K562 (cell line): ENCODE measurements around the gene RASGEF1C. TPM values are rescaled to one million over a fixed set of nuclear protein-coding genes. Genes with fewer than 3 reads are reported as not detected.

Experiments used
- ATF1 ChIP-seq, 2 experiments: fragments of 450-650 bp in 1 of 2; IDR thresholded peaks; 2 replicates each; pipeline ENCODE4 v1.6.1; 2016; ENCODE audit warnings: missing compliant biosample characterization in 1 of 2, missing genetic modification characterization in 1 of 2
- BHLHE40 ChIP-seq: IDR thresholded peaks from 2 replicates; pipeline ENCODE4 v1.6.1; 2011; ENCODE audit warnings: low read length, improper control_type of control experiment
- CEBPB ChIP-seq: fragments of 450-650 bp; IDR thresholded peaks from 2 replicates; pipeline ENCODE4 v1.6.1; 2016; ENCODE audit warnings: missing genetic modification characterization, missing compliant biosample characterization
- FOSL1 ChIP-seq: fragments of 200-800 bp; sonication (Bioruptor generic); conservative IDR thresholded peaks from 2 replicates; pipeline ENCODE4 v1.6.1; 2016; ENCODE audit warnings: missing genetic modification characterization, missing compliant biosample characterization
- GATAD2A ChIP-seq: fragments of 450-650 bp; IDR thresholded peaks from 2 replicates; pipeline ENCODE4 v1.6.1; 2017
- MIER1 ChIP-seq: fragments of 450-650 bp; IDR thresholded peaks from 2 replicates; pipeline ENCODE4 v1.6.1; 2016; ENCODE audit warnings: antibody characterized with exemption, mild to moderate bottlenecking, low read depth
- NFE2L1 ChIP-seq: fragments of 450-650 bp; IDR thresholded peaks from 2 replicates; pipeline ENCODE4 v1.6.1; 2016; ENCODE audit warnings: missing genetic modification characterization, low read depth, mild to moderate bottlenecking, missing compliant biosample characterization, moderate library complexity, borderline replicate concordance
- PTBP1 ChIP-seq: fragments of 200-400 bp; formaldehyde crosslinking; IDR thresholded peaks from 2 replicates; pipeline ENCODE4 v1.6.1; 2017; ENCODE audit warnings: low read depth, low read length
- RBFOX2 ChIP-seq: fragments of 200-400 bp; formaldehyde crosslinking; IDR thresholded peaks from 2 replicates; pipeline ENCODE4 v1.6.1; 2017; ENCODE audit warnings: low read depth, mild to moderate bottlenecking, low read length, moderate library complexity
- SAFB2 ChIP-seq: fragments of 200-400 bp; formaldehyde crosslinking; IDR thresholded peaks from 2 replicates; pipeline ENCODE4 v1.6.1; 2018; ENCODE audit warnings: borderline replicate concordance, low read length, low read depth, moderate library complexity; ENCODE audit not compliant: severe bottlenecking
- ZNF140 ChIP-seq: fragments of 250-450 bp; sonication (Bioruptor Pico); IDR thresholded peaks from 2 replicates; pipeline ENCODE4 v1.8.0; 2021; ENCODE audit warnings: moderate library complexity, mild to moderate bottlenecking, inconsistent platforms
- ZNF263 ChIP-seq: sonication (generic); formaldehyde crosslinking; IDR thresholded peaks from 2 replicates; pipeline ENCODE4 v1.8.0; 2022; ENCODE audit warnings: mild to moderate bottlenecking, missing genetic modification reagents, borderline replicate concordance
- polyA plus RNA-seq, 8 experiments: library from polyadenylated mRNA; depleted of rRNA in 4 of 8; stranded (reverse) in 5 of 8; unstranded in 3 of 8; fragments of >200 nt; fragmentation: Nextera tagmentation in 2 of 8; fragmentation: Illumina TruSeq in 1 of 8; extraction: Ambion mirVana in 2 of 8; extraction: Trizol in 1 of 8; gene quantifications; 2 replicates each; pipeline versions ENCODE4 v1.2.1 to v1.2.3, GENCODE V29; 2011 to 2014; ENCODE audit warnings: inconsistent platforms in 1 of 8, missing spikeins in 1 of 8
- total RNA-seq, 7 experiments: library from RNA; depleted of rRNA in 6 of 7; stranded (reverse); fragments of >200 nt in 6 of 7; fragmentation: Illumina TruSeq in 2 of 7; extraction: Trizol in 2 of 7; gene quantifications; 2 replicates each; pipeline versions ENCODE4 v1.2.1 to v1.2.3, GENCODE V29; 2011 to 2021; ENCODE audit warnings: low replicate concordance in 1 of 7
- TF ChIP-seq, protein P1 (sequence below), 2 experiments: fragments of 450-650 bp in 1 of 2; sonication (generic) in 1 of 2; formaldehyde crosslinking in 1 of 2; IDR thresholded peaks; 2 replicates each; pipeline versions ENCODE4 v1.7.1 to v1.9.0; 2016 to 2022; ENCODE audit warnings: inconsistent platforms in 1 of 2, mild to moderate bottlenecking in 1 of 2, missing genetic modification reagents in 1 of 2
- TF ChIP-seq, protein P2 (sequence below): IDR thresholded peaks from 2 replicates; pipeline ENCODE4 v1.6.1; 2014; ENCODE audit warnings: antibody characterized with exemption
- TF ChIP-seq, protein P3 (sequence below): fragments of 250-450 bp; sonication (Bioruptor Pico); IDR thresholded peaks from 2 replicates; pipeline ENCODE4 v1.5.0; 2022; ENCODE audit warnings: mild to moderate bottlenecking

Gene RASGEF1C
- total and polyA plus RNA-seq, 9 of the 15 experiments (the other 6 are each of a cell fraction or from before 2014, with no cell fraction given) = 0.04 to 1.1 (median 0.21) TPM; not detected in 4

DNA sequence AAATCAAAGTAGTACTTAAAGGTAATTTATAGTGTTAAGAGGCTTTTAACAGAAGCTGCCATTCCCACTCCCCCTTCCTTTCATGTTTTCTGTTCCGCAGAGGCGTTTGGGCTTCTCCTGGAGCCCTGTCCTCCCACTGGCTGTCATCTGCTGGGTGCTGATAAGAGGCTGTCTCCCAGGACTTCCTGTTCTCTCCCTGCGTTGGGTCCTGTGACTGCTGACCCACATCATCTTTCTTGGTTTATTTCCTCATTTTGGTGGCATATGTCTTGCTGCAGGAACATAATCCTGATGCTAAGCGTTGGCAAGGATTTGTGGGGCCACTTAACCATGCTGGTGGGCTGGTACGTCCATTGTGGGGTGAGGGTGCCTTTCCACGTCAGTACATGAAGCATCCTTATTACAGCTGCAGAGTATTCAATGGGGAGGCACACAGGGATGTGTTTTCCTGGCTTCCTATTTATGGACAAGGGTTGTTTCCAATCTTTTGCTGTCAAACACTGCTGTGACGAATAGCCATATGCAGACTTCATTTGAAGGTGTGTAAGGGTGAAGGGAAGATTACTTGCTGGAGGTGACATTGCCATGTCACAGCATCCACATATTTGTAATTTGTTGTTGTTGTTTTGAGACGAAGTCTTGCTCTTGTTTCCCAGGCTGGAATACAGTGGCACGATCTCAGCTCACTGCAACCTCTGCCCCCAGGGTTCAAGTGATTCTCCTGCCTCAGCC, 115.2 kb downstream of the RASGEF1C start (continued):
- no peak for TF ChIP-seq ZNF140 (CRISPR knock-in tag)
- TF ChIP-seq ZNF263 (CRISPR knock-in tag) = peak; percentile 64; the same call in 1 of the 2 replicates
- TF ChIP-seq FOSL1 = peak; percentile 77
- no peak for TF ChIP-seq RBFOX2
- TF ChIP-seq SAFB2 = no peak
- no peak for TF ChIP-seq ATF1 (CRISPR knock-in tag; IDR thresholded peaks at IDR 0.05)
- peak; percentile 67 for TF ChIP-seq ATF1 (tag; IDR thresholded peaks at IDR 0.05)
- TF ChIP-seq NFE2L1 (tag) = no peak
- peak; percentile 44 for TF ChIP-seq CEBPB (tag)
- TF ChIP-seq, protein P1, sequence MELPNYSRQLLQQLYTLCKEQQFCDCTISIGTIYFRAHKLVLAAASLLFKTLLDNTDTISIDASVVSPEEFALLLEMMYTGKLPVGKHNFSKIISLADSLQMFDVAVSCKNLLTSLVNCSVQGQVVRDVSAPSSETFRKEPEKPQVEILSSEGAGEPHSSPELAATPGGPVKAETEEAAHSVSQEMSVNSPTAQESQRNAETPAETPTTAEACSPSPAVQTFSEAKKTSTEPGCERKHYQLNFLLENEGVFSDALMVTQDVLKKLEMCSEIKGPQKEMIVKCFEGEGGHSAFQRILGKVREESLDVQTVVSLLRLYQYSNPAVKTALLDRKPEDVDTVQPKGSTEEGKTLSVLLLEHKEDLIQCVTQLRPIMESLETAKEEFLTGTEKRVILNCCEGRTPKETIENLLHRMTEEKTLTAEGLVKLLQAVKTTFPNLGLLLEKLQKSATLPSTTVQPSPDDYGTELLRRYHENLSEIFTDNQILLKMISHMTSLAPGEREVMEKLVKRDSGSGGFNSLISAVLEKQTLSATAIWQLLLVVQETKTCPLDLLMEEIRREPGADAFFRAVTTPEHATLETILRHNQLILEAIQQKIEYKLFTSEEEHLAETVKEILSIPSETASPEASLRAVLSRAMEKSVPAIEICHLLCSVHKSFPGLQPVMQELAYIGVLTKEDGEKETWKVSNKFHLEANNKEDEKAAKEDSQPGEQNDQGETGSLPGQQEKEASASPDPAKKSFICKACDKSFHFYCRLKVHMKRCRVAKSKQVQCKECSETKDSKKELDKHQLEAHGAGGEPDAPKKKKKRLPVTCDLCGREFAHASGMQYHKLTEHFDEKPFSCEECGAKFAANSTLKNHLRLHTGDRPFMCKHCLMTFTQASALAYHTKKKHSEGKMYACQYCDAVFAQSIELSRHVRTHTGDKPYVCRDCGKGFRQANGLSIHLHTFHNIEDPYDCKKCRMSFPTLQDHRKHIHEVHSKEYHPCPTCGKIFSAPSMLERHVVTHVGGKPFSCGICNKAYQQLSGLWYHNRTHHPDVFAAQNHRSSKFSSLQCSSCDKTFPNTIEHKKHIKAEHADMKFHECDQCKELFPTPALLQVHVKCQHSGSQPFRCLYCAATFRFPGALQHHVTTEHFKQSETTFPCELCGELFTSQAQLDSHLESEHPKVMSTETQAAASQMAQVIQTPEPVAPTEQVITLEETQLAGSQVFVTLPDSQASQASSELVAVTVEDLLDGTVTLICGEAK (IDR thresholded peaks at IDR 0.05) = no peak
- TF ChIP-seq, protein P1 (CRISPR knock-in tag; IDR thresholded peaks at IDR 0.05) = no peak
- no peak for TF ChIP-seq MIER1
- peak; percentile 75 for TF ChIP-seq BHLHE40
- TF ChIP-seq GATAD2A = no peak
- TF ChIP-seq, protein P2, sequence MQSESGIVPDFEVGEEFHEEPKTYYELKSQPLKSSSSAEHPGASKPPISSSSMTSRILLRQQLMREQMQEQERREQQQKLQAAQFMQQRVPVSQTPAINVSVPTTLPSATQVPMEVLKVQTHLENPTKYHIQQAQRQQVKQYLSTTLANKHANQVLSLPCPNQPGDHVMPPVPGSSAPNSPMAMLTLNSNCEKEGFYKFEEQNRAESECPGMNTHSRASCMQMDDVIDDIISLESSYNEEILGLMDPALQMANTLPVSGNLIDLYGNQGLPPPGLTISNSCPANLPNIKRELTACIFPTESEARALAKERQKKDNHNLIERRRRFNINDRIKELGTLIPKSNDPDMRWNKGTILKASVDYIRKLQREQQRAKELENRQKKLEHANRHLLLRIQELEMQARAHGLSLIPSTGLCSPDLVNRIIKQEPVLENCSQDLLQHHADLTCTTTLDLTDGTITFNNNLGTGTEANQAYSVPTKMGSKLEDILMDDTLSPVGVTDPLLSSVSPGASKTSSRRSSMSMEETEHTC = peak; percentile 99
- TF ChIP-seq PTBP1 = no peak
- TF ChIP-seq, protein P3, sequence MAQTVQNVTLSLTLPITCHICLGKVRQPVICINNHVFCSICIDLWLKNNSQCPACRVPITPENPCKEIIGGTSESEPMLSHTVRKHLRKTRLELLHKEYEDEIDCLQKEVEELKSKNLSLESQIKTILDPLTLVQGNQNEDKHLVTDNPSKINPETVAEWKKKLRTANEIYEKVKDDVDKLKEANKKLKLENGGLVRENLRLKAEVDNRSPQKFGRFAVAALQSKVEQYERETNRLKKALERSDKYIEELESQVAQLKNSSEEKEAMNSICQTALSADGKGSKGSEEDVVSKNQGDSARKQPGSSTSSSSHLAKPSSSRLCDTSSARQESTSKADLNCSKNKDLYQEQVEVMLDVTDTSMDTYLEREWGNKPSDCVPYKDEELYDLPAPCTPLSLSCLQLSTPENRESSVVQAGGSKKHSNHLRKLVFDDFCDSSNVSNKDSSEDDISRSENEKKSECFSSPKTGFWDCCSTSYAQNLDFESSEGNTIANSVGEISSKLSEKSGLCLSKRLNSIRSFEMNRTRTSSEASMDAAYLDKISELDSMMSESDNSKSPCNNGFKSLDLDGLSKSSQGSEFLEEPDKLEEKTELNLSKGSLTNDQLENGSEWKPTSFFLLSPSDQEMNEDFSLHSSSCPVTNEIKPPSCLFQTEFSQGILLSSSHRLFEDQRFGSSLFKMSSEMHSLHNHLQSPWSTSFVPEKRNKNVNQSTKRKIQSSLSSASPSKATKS (CRISPR knock-in tag) = no peak
